Thoracic aorta (tissue), 2 donors: Measurements from ENCODE around the gene PCNX2. TPM values are rescaled to one million over a fixed set of nuclear protein-coding genes. Genes with fewer than 3 reads are reported as not detected.

Experiments used
- ATAC-seq: fragments of 150-250 bp; one replicate; pipeline ENCODE4 v1.8.0; 2017; ENCODE audit warnings: low read depth; ENCODE audit not compliant: insufficient number of reproducible peaks, low FRiP score
- DNase-seq: peaks from one replicate; pipeline ENCODE4 v3.0.0-alpha.2; 2020; ENCODE audit warnings: low spot score
- H3K27ac ChIP-seq, 2 donors: fragments of 200-600 bp; sonication (generic); 1 replicate in 1 of 2; 2 replicates in 1 of 2; pipeline ENCODE4 v1.5.1; 2016; ENCODE audit warnings: mild to moderate bottlenecking in 2 of 2, moderate library complexity in 2 of 2
- H3K27me3 ChIP-seq: fragments of 200-600 bp; sonication (generic); replicated peaks from 2 replicates; pipeline ENCODE4 v1.6.0; 2016; ENCODE audit warnings: mild to moderate bottlenecking; ENCODE audit not compliant: insufficient read depth
- H3K36me3 ChIP-seq: fragments of 200-600 bp; sonication (generic); one replicate; pipeline ENCODE4 v1.5.1; 2016
- H3K4me1 ChIP-seq, 2 donors: fragments of 200-600 bp; sonication (generic); 1 replicate in 1 of 2; 2 replicates in 1 of 2; pipeline versions ENCODE4 v1.5.1 to v1.6.0; 2016; ENCODE audit warnings: low read depth in 2 of 2, mild to moderate bottlenecking in 1 of 2; ENCODE audit not compliant: control insufficient read depth in 1 of 2
- H3K4me3 ChIP-seq: fragments of 200-600 bp; sonication (generic); 2 replicates; pipeline ENCODE4 v1.5.1; 2016; ENCODE audit warnings: mild to moderate bottlenecking
- H3K9me3 ChIP-seq: fragments of 200-600 bp; sonication (generic); 2 replicates; pipeline ENCODE4 v1.5.1; 2016
- total RNA-seq, 2 donors: library from RNA; depleted of rRNA; stranded (reverse); fragments of >200 nt; gene quantifications; one replicate each; pipeline versions ENCODE4 v1.1.0 to v1.2.3, GENCODE V29; 2016
- TF ChIP-seq, protein P1 (sequence below): fragments of 200-600 bp; sonication (generic); IDR thresholded peaks from one replicate; pipeline ENCODE4 v1.5.1; 2019; ENCODE audit warnings: antibody characterized with exemption

PCNX2 gene
- total RNA-seq, 2 donors from 2014 or later = 13.6 to 14.8 TPM

DNA sequence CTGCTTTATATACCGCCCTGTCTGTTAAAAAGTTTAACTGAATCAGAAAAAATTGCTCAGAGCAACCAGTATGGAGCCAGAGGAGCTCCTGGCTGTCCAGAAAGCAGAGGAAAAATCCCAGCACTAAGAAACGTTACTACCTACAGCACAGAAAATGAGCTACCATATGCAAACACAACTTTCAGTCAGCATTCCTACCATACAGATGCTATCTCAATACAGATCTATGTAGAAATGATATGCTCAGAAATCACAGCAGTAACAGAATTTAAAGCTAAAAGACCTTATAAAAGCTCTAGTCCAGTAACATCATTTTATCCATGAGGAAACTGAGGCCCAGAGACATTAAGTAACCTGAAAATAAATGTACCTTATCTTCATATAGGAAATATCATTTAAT, 38.7 kb downstream of the PCNX2 start:
- TF ChIP-seq, protein P1, sequence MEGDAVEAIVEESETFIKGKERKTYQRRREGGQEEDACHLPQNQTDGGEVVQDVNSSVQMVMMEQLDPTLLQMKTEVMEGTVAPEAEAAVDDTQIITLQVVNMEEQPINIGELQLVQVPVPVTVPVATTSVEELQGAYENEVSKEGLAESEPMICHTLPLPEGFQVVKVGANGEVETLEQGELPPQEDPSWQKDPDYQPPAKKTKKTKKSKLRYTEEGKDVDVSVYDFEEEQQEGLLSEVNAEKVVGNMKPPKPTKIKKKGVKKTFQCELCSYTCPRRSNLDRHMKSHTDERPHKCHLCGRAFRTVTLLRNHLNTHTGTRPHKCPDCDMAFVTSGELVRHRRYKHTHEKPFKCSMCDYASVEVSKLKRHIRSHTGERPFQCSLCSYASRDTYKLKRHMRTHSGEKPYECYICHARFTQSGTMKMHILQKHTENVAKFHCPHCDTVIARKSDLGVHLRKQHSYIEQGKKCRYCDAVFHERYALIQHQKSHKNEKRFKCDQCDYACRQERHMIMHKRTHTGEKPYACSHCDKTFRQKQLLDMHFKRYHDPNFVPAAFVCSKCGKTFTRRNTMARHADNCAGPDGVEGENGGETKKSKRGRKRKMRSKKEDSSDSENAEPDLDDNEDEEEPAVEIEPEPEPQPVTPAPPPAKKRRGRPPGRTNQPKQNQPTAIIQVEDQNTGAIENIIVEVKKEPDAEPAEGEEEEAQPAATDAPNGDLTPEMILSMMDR = no peak
- H3K9me3 ChIP-seq = no peaks in the 10 kb centered on the region
- no peaks in the 10 kb centered on the region for H3K27me3 ChIP-seq
- H3K36me3 ChIP-seq = peaks cover 13% of the 10 kb centered on the region
- ATAC-seq (no peak), DNase-seq (no peak)
- H3K27ac ChIP-seq = no peak overlapping the region
- no peak overlapping the region for H3K4me3 ChIP-seq
- no peaks in the 10 kb centered on the region for H3K4me1 ChIP-seq

DNA sequence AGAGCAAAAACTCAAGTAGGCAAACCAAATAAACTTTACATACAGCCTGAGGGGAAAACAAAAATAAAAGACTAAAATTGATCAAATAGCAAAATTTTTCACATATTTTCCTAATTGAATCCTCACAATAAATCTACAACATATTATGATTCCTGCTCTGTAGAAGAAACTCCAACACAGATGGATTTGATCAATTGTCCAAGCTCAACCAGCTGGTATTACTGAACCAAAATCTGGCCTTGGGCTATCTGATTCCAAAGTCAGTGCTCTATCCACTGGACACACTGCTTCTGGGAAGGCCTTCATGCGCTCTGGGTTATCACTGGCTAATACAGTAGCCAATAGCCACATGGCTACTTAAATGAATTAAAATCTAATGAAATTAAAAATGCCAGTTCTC, 39.3 kb downstream of the PCNX2 start:
- H3K27ac ChIP-seq = no peak overlapping the region
- no peaks in the 10 kb centered on the region for H3K4me1 ChIP-seq
- peaks cover 13% of the 10 kb centered on the region for H3K36me3 ChIP-seq
- H3K4me3 ChIP-seq = no peak overlapping the region
- no peaks in the 10 kb centered on the region for H3K9me3 ChIP-seq
- ATAC-seq = no peak
- TF ChIP-seq, protein P1 = no peak
- DNase-seq = no peak
- no peaks in the 10 kb centered on the region for H3K27me3 ChIP-seq

DNA sequence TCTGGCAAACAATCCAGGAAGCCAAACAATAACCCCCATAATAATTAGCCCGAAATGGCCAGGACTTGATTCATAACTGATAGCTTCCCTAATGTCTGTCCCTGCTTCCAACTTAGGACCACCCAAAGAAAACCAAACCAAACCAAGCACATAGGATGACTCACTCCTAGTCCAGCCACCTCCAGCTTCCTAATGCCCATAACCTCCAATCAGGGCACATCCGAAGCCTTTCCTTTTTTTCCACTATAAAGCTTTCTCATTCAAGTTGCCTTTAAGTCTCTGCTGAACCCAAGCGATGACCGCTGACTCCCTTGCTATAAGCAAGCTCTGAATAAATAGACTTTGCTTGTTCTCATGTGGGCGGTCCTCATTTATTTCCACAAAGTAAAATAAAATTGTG, 40.4 kb downstream of the PCNX2 start:
- DNase-seq (no peak), ATAC-seq (no peak)
- H3K27ac ChIP-seq = no peak overlapping the region
- no peaks in the 10 kb centered on the region for H3K9me3 ChIP-seq
- no peaks in the 10 kb centered on the region for H3K27me3 ChIP-seq
- TF ChIP-seq, protein P1 = no peak
- no peaks in the 10 kb centered on the region for H3K4me1 ChIP-seq
- H3K36me3 ChIP-seq = peaks cover 13% of the 10 kb centered on the region
- no peak overlapping the region for H3K4me3 ChIP-seq

DNA sequence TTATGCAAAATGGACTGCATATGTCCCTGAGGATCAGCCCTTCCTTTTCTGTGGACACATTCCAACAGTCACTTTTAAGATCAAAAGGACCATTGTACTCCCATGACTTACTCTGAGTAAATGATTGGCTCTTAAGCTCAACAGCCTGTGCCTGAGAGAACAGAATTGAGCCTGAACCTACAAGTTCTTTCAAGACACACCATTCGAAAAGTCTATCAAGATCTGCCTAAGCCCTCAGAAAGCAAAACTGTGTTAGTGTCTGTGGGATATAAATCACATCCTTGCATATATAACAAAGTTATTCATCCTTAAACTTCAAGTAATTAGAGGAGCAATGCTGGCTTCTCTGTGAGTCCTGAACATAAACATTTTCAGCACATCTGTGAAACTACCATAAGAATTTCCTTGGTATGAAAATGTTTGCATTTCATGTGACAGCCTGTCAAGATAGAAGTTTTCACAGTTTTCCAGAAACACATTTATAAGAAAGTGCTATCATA, 41.6 kb downstream of the PCNX2 start:
- no peaks in the 10 kb centered on the region for H3K4me1 ChIP-seq
- ATAC-seq (no peak), DNase-seq (no peak)
- TF ChIP-seq, protein P1 = no peak
- H3K27me3 ChIP-seq = no peaks in the 10 kb centered on the region
- peaks cover 11% of the 10 kb centered on the region for H3K36me3 ChIP-seq
- H3K4me3 ChIP-seq = no peak overlapping the region
- H3K27ac ChIP-seq = no peak overlapping the region
- H3K9me3 ChIP-seq = no peaks in the 10 kb centered on the region

DNA sequence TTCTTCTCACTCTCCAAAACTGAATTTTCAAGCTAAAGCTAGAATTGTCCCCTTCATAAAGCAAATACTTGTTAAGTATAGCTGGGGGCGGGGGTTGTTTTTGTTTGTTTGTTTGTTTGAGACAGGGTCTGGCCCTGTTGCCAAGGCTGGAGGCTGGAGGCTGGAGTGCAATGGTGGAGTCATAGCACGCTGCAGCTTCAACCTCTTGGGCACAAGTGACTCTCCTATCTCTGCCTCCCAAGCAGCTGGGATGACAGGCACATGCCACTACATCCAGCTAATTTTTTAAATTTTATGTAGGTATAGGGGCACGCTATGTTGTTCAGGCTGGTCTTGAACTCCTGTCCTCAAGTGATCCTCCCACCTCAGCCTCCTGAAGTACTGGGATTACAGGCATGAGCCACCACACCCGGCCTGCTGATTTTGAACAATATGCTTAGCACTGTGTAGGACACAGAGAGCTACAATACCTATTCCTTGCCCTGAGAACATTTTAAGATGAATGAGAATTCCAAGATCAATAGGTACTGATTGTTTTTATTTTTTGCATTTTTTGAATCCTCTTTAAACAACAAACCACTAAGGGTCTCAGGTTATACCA, 42.2 kb downstream of the PCNX2 start:
- TF ChIP-seq, protein P1 = no peak
- no peak overlapping the region for H3K27ac ChIP-seq
- peaks cover 5% of the 10 kb centered on the region for H3K36me3 ChIP-seq
- H3K9me3 ChIP-seq = no peaks in the 10 kb centered on the region
- no peak for DNase-seq
- no peaks in the 10 kb centered on the region for H3K4me1 ChIP-seq
- no peaks in the 10 kb centered on the region for H3K27me3 ChIP-seq
- H3K4me3 ChIP-seq = no peak overlapping the region
- ATAC-seq = no peak
